ENCODE results near the gene ANKS1A. TPM values are rescaled to one million over a fixed set of nuclear protein-coding genes. Genes with fewer than 3 reads are reported as not detected.
"Not testable (repeated sequence)": the region's sequence is repeated elsewhere in the genome, so short reads cannot be mapped to it uniquely, and the experiment has no call there.

The ANKS1A gene
- polyA plus RNA-seq, 3 donors from 2014 or later, result 1.3 to 4.3 (median 1.6) TPM

DNA sequence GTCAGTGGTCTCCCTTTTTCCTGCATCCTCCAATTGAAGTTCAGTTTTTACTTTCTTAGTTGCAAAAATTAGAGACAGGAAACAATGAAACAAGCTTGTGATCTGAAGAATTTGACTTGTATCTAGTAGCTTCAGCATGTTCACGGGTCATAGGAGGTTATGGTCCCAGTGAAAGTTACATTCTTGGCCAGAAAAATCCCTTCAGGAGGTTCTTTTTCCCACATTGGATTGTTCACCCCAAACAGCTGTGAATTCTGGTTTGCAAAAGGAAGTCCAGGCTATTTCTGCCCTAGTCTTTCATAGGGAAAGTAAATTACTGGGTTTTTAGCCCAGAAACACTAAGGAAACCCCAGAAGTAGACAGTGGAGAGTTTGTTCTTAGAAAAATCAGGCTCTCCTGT is 8.1 kb downstream of the ANKS1A start:
- H3K4me1 Mint-ChIP-seq, result no peaks in the 10 kb centered on the region
- no peak for DNase-seq
- H3K27ac Mint-ChIP-seq, result no peak overlapping the region
- no peaks in the 10 kb centered on the region for H3K36me3 Mint-ChIP-seq
- no peaks in the 10 kb centered on the region for H3K9me3 Mint-ChIP-seq
- no peaks in the 10 kb centered on the region for H3K27me3 Mint-ChIP-seq (ENCODE audit: low read depth in 3 of 3)
- H3K4me3 Mint-ChIP-seq, result no peak overlapping the region

DNA sequence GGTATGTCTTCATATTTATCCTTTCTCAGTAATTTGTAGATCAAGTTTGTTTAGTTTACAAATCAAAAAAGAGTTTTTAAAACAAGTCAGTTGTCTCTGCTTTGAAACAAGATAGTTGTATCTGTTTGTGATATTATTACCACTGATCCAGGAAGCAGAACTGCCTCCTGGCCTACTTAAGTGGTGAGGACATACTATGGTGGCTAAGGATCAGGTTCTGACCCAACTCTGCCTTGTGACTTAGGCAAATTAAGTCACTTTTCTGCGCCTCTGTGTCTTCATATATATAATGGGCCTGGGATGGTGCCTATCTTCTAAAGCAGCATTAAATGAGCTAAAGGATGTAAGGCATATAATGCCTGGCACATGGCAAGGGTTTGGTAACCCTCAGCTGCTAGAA is 8.7 kb downstream of the ANKS1A start:
- Mint-ChIP-seq H3K36me3 (no peaks in the 10 kb centered on the region), H3K4me1 (no peaks in the 10 kb centered on the region), H3K27me3 (ENCODE audit: low read depth in 3 of 3) (no peaks in the 10 kb centered on the region), H3K9me3 (no peaks in the 10 kb centered on the region), H3K4me3 (no peak overlapping the region), H3K27ac (no peak overlapping the region)
- DNase-seq, result no peak

DNA sequence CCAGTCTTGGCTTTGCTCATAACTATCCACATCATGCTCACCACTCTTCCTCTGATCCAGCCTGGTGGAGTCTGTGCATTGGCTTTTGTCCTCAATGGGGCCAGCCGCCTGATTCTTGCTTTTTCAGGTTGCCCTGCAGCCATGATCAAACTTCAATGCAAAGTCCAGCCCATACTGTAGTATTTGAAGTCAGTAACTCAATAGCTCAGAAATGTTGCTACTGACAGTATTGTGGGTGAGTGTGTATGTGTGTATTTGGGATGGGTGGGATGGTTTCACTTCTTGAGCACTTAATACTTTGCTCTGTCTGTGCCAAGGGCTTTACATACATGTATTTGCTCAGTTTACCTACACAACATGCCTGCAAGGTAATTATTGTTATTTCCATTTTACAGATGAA is 10.7 kb downstream of the ANKS1A start:
- H3K9me3 Mint-ChIP-seq; DNase-seq; H3K4me1 Mint-ChIP-seq; H3K27me3 Mint-ChIP-seq (ENCODE audit: low read depth in 3 of 3); H3K4me3 Mint-ChIP-seq; H3K36me3 Mint-ChIP-seq; H3K27ac Mint-ChIP-seq: not testable (repeated sequence)

DNA sequence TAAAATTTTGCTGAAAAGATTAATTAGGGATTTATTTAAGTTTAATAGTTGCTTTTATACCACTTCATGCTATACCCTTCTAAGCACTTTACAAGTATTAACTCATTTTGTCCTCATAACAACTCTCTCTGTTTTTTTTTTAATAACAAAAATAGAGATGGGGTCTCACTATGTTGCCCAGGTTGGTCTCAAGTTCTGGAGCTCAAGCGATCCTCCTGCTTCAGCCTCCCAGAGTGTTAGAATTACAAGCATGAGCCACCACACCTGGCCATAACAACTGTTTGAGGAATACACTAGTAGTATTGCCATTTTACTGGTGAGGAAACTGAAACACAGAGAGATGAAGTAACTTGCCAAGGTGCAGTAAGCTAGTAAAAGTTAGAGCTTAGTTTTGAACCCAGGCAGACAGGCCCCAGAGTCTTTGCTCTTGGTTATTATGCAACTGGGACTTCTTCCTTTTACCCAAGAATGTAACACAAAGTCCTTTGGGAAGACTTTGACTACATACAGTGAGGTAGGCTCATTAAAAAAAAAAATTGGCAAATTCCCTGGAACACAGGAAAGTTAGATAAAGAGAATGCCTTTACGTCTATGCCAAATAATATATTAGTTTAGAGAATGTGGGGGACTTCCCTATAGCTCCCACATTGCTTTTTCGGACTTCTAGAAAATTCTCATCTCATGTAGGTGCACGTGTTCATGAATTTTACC is 11.4 kb downstream of the ANKS1A start:
- Mint-ChIP-seq H3K4me3 (no peak overlapping the region), H3K27me3 (ENCODE audit: low read depth in 3 of 3) (no peaks in the 10 kb centered on the region), H3K9me3 (no peaks in the 10 kb centered on the region), H3K27ac (no peak overlapping the region), H3K36me3 (peaks cover 0 to 4% (median 0%) of the 10 kb centered on the region in 3 donors), H3K4me1 (peaks cover 10 to 11% of the 10 kb centered on the region in 2 donors)
- DNase-seq, result no peak

DNA sequence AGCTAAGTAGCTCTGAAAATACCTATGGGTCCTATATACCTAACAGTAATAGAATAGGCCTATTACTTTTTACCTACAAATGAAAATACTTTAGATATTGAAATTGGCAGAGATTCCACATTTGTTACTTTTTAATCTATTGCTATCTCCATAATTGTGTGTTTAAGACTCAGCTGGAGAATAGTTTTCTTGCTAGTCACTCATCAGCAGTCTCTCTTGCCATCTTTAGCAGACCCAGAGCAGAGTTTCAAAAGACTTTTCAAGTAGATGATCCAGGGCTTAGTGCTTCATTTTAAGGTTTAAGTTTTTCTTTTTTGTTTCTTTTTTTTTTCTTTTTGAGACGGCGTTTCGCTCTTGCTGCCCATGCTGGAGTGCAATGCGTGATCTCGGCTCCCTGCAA is 12.9 kb downstream of the ANKS1A start:
- no peak overlapping the region for H3K4me3 Mint-ChIP-seq
- no peak for DNase-seq
- H3K4me1 Mint-ChIP-seq, result peaks cover 17 to 19% of the 10 kb centered on the region in 2 donors
- no peaks in the 10 kb centered on the region for H3K27me3 Mint-ChIP-seq (ENCODE audit: low read depth in 3 of 3)
- peak overlapping the region in 1 of 6 donors; percentile 22 for H3K27ac Mint-ChIP-seq
- no peaks in the 10 kb centered on the region for H3K9me3 Mint-ChIP-seq
- peaks cover 0 to 8% (median 0%) of the 10 kb centered on the region in 3 donors for H3K36me3 Mint-ChIP-seq

DNA sequence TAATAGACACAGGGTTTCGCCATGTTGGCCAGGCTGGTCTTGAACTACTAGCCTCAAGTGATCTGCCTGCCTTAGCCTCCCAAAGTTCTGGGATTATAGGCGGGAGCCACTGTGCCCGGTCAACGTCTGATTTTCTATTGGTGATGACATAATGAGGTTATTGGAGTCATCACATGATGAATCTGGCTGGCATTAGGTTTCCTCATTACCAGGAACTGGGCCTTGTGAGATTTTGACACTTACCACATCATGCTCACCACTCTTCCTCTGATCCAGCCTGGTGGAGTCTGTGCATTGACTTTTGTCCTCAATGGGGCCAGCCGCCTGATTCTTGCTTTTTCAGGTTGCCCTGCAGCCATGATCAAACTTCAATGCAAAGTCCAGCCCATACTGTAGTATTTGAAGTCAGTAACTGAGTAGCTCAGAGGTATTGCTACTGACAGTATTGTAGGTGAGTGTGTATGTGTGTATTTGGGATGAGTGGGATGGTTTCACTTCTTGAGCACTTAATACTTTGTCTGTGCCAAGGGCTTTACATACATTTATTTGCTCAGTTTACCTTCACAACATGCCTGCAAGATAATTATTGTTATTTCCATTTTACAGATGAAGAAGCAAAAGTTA is 16.0 kb downstream of the ANKS1A start:
- Mint-ChIP-seq H3K9me3 (no peaks in the 10 kb centered on the region), H3K27ac (peak overlapping the region in 5 of 6 donors; percentile 21 to 49 (median 41)), H3K4me1 (peaks cover 17 to 27% of the 10 kb centered on the region in 2 donors), H3K36me3 (peaks cover 0 to 11% (median 0%) of the 10 kb centered on the region in 3 donors), H3K4me3 (peak overlapping the region in 4 of 5 donors; percentile 22 to 54 (median 28)), H3K27me3 (ENCODE audit: low read depth in 3 of 3) (peaks cover 0 to 3% (median 1%) of the 10 kb centered on the region in 3 donors)
- no peak for DNase-seq

DNA sequence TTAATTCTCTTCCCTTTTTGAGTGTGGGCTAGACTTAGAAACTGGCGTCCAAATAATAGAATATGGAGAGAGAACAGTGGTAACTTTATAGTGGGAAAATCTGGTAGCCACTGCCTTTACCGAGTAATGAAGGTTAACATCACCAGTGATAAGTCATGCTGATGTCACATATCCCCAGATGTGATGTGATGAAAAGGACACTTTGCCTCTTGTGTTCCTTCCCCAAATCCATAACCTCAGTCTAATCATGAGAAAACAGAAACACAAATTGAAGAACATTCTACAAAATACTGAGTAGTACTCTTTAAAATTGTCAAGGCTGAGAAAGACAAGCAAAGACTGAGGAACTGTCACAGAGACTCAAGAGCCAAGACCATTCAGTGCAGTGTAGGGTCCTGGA is 17.8 kb downstream of the ANKS1A start:
- Mint-ChIP-seq H3K4me1 (peaks cover 21 to 38% of the 10 kb centered on the region in 2 donors), H3K9me3 (no peaks in the 10 kb centered on the region), H3K4me3 (no peak overlapping the region), H3K27ac (no peak overlapping the region), H3K36me3 (peaks cover 0 to 11% (median 0%) of the 10 kb centered on the region in 3 donors), H3K27me3 (ENCODE audit: low read depth in 3 of 3) (peaks cover 0 to 4% (median 3%) of the 10 kb centered on the region in 3 donors)
- DNase-seq, result no peak

DNA sequence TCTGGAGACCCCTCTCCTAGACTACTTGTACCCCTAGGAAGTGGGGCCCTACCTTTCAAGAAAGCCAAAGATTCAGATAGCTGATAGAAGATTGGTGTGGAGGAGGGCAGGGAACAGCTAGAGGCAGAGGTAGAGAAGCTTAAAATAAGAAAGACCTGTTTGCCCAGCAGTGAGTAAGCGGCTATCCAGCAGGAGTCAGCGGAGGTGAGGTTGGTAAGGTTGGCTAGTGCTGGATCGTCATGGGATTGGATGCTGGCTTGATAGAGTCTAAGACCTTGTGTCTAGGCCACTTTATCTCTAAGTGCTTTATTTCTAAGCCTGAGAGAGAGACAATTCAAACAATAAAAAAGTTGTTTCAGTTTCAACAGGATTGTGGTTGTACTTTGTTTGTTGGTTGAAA is 19.1 kb downstream of the ANKS1A start:
- Mint-ChIP-seq H3K4me1 (peaks cover 35 to 51% of the 10 kb centered on the region in 2 donors), H3K9me3 (no peaks in the 10 kb centered on the region), H3K36me3 (peaks cover 0 to 11% (median 0%) of the 10 kb centered on the region in 3 donors), H3K4me3 (peak overlapping the region in 1 of 5 donors; percentile 8), H3K27ac (no peak overlapping the region), H3K27me3 (ENCODE audit: low read depth in 3 of 3) (peaks cover 0 to 4% (median 3%) of the 10 kb centered on the region in 3 donors)
- DNase-seq, result no peak

DNA sequence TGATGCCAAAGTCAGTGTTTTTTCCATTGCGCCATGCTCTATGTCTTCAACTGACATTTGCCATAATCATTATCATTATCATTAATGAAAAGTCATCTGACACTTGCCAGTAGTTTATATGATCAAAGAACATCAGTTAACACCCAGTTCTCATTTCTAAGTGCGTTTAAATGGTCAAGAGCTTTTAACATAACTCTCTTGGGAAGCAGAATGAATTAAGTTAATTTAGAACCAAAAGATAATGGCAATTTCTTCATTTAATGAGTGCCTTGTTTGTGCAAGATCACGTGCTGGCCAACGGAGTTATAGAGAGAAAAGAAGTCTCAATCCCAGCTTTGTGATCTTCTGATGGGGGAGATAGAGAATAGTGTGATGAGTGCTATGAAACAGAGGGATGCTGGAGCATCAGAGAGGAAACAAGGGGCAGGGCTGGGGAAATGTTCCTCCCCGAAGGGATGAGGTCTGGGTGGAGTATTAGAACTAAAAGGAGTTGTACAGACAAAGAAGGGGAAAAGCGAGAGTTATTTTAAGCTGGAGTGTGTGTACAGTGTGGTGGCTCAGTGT is 20.3 kb downstream of the ANKS1A start:
- H3K36me3 Mint-ChIP-seq, result peaks cover 0 to 11% (median 0%) of the 10 kb centered on the region in 3 donors
- peaks cover 38 to 57% of the 10 kb centered on the region in 2 donors for H3K4me1 Mint-ChIP-seq
- H3K27me3 Mint-ChIP-seq (ENCODE audit: low read depth in 3 of 3), result peaks cover 0 to 4% (median 3%) of the 10 kb centered on the region in 3 donors
- no peak for DNase-seq
- no peaks in the 10 kb centered on the region for H3K9me3 Mint-ChIP-seq
- peak overlapping the region in 2 of 6 donors; percentile 6 to 75 for H3K27ac Mint-ChIP-seq
- no peak overlapping the region for H3K4me3 Mint-ChIP-seq

DNA sequence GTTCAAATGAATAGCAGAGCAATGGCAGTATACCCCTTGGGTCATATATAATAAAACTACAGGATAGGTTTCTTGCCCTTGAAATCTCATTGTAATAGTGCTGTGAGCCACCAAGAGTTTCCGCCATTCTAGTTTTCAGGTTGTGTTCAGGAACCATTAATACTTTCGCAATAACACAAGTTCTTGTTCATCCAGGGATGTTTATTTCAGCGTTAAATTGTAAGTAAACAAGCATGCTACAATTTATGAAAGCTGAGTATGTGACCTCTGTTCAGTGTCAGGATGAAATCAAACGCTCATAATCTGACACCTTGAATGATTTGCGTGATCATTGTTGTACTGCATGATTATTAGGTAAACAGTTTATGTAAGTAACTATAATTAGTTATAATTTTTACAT is 22.8 kb downstream of the ANKS1A start:
- peak overlapping the region in 1 of 5 donors; percentile 30 for H3K4me3 Mint-ChIP-seq

DNA sequence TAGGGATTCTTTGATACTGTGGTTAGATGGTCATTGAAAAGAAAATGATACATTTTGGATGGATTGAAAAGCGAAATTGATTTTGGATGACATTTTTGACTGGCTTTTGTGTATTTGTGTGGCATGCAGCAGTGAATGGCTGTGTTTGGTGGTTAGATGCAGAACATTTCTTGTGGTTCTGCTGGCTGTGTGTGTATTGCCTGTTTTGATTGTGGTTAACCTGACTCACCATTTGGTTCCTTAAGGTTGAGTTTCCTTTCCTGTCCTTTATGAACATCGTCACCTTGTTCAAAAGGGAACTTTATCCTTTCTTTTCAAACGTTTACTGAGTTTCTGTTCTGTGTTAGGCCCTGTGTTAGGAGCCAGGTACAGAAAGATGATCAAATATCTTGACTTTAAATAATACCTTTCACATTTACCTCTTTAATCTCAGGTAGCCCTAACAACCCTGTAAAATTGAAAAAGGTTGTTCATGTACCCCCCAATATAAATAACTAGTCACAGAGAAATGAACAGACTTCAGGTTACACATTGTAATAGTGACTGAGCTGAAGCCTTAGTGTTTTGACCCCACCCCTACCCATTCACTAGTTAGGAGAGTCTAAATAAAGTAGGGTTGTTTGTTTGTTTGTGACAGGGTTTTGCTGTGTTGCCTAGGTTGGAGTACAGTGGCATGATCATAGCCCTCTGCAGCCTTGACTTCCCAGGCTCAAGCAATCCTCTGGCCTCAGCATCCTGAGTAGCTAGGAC is 23.8 kb downstream of the ANKS1A start:
- peaks cover 24 to 41% of the 10 kb centered on the region in 2 donors for H3K4me1 Mint-ChIP-seq
- DNase-seq, result peak; percentile 14 to 40 (median 32)
- H3K36me3 Mint-ChIP-seq, result peaks cover 0 to 3% (median 0%) of the 10 kb centered on the region in 3 donors
- peak overlapping the region; percentile 9 to 80 (median 59) for H3K4me3 Mint-ChIP-seq
- H3K27me3 Mint-ChIP-seq (ENCODE audit: low read depth in 3 of 3), result peaks cover 0 to 4% (median 3%) of the 10 kb centered on the region in 3 donors
- no peaks in the 10 kb centered on the region for H3K9me3 Mint-ChIP-seq
- H3K27ac Mint-ChIP-seq, result peak overlapping the region in 5 of 6 donors; percentile 2 to 70 (median 25)

More for the DNA sequence above, 22.8 kb downstream of the ANKS1A start:
- H3K4me1 Mint-ChIP-seq, result peaks cover 22 to 37% of the 10 kb centered on the region in 2 donors
- H3K36me3 Mint-ChIP-seq, result peaks cover 0 to 3% (median 0%) of the 10 kb centered on the region in 3 donors
- H3K27ac Mint-ChIP-seq, result no peak overlapping the region
- no peaks in the 10 kb centered on the region for H3K9me3 Mint-ChIP-seq
- no peak for DNase-seq
- peaks cover 0 to 4% (median 3%) of the 10 kb centered on the region in 3 donors for H3K27me3 Mint-ChIP-seq (ENCODE audit: low read depth in 3 of 3)

DNA sequence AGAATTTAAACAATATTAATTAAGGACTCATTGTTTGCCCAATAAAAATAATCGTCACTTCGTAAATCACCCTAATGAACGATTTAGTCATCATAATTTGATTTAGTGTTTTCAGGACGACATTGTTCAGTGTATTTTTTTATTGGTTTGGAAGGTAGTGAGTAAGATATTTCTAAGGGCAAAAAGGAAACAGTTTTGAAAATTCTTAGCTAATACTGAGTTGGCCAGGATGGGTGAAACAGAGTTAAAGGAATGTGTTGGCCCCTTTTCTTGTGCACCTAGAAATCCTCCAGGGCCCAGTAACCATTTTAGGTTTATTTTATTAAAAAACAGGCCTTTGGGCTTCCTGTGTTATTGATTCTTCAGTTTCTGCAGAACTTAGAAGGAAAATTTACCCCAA is 25.3 kb downstream of the ANKS1A start:
- no peak overlapping the region for H3K4me3 Mint-ChIP-seq
- H3K27me3 Mint-ChIP-seq (ENCODE audit: low read depth in 3 of 3), result peaks cover 0 to 4% (median 0%) of the 10 kb centered on the region in 3 donors
- H3K36me3 Mint-ChIP-seq, result peaks cover 0 to 2% (median 0%) of the 10 kb centered on the region in 3 donors
- H3K4me1 Mint-ChIP-seq, result peaks cover 28 to 45% of the 10 kb centered on the region in 2 donors
- no peak overlapping the region for H3K27ac Mint-ChIP-seq
- DNase-seq, result no peak
- no peaks in the 10 kb centered on the region for H3K9me3 Mint-ChIP-seq

DNA sequence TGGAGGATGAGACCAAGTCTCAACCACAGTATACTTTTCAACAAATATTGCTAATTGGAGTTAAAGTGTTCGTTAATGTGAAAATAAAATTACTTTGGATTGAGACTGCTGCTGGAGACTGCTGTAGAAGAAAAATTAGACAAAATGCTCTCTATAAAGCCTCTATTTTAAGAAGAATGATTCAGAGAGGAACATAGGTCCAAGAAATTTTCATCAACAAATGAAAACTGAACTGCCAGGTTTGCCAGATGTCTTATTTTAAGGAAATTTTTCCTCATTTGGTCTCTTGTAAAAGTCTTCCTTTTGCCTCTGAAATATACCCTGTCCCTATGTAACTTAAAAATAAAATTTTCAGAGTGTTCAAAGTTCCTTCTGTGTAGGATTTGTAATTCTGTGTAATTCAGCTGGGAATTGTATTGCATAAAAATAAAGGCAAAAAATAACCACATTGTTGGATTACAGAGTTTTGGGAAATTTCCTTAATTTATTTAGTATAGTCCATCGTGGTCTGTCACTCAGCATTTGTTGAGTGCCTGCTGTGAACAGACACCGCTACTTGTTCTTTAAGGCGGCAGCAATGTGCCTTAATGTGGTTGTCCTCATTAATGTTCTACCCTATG is 27.4 kb downstream of the ANKS1A start:
- Mint-ChIP-seq H3K27me3 (ENCODE audit: low read depth in 3 of 3) (no peaks in the 10 kb centered on the region), H3K36me3 (no peaks in the 10 kb centered on the region), H3K4me1 (peaks cover 28 to 31% of the 10 kb centered on the region in 2 donors)

More for the DNA sequence above, 27.4 kb downstream of the ANKS1A start:
- H3K4me3 Mint-ChIP-seq, result no peak overlapping the region
- no peak overlapping the region for H3K27ac Mint-ChIP-seq
- H3K9me3 Mint-ChIP-seq, result no peaks in the 10 kb centered on the region
- no peak for DNase-seq

Measured in immature natural killer cell (primary cell).